NCI-H524 treated with DMSO at 0.1 percent for 48 hours (cell line): ENCODE results near the gene LIMS2.
A peak's percentile ranks its signal among the peaks of the same experiment; 100 is the strongest.

Experiments used
- DNase-seq: peaks from one replicate; lab custom pipeline; 2025; lab: John Stamatoyannopoulos, UW

LIMS2 gene, protein sequence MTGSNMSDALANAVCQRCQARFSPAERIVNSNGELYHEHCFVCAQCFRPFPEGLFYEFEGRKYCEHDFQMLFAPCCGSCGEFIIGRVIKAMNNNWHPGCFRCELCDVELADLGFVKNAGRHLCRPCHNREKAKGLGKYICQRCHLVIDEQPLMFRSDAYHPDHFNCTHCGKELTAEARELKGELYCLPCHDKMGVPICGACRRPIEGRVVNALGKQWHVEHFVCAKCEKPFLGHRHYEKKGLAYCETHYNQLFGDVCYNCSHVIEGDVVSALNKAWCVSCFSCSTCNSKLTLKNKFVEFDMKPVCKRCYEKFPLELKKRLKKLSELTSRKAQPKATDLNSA

DNA sequence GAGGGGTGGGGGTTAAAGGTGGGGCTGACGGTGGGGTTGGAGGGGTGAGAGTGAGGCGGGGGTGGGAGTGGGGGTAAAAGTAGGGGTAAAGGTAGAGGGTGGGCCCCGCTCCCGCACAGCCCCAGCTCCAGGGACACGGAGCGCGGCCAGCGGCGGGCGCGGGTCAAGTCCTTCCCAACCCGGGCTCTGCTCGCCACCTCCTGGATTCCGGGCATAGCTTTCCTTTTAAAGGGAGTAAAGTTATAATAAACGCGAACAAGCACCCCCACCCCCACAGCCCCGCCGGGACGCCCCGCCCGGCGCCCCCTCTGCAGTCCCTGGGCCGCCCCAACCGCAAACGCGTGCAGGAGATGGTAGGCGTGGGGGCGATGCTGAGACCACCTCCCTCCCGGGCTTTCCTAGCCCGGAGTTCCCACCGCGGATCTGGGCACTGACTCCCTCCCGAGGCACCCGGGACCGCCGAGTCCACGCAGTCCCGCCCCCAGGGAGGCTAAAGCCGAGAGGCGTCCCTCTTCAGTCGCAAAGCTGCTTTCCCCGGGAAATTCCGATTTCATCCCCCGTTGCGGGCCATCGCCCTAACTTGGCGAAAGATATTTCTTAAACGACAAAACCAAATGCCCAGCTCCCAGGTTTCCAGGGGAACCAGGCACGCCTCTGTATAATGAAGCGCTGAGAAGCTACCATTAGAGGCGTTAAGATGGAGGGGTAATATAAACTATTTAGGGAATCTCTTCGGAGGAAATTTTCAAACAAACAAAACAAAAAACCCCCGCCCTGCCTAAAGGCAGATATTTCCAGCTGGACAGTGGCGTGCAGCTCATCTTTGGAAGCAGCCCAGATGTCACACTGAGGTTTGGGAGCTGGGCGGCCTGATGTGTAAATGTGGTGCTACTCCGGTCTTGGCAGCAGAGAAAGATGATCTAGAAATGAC is at the start of gene LIMS2:
Gene LIMS2, minus strand, starts transcription at position 200 of the 931 bp plus-strand sequence. CDS start 506 bp downstream, outside the sequence.
- DNase-seq, result no peak

DNA sequence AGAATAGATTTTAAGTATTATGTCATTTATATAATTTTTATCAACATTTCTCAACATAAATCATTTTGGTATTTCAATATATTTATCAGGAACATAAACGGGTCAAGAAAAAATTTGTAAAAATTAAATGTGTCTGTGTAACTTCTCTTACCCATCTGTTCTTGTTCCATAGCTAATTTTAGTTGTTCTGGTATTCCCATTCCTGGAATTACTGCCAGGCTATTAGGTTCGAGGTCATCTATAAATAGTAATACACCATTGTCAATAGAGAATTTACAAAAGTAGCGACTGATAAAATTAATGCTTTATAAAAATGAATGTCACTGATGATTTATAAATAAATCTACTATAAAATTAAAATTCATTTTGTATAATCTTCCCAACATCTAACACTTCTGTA is 47.5 kb upstream of the LIMS2 start:
- no peak for DNase-seq

DNA sequence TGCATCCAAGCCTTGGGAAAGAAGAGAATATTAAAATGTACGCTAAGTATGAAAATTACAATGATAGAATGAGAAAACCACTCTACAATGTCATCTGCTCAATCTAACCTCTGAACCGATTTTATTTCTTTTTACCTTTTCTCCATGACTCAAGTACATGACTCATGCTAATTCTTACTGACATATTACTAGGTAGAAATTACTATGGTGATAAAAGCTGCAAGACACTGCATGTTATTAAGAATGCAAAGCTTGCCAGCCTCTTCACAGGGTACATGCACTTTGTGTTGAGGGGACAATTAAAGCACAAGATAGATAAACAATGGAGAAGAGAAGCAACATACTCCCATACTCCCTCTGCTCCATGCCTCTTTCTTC is 46.6 kb upstream of the LIMS2 start:
- DNase-seq, result no peak

DNA sequence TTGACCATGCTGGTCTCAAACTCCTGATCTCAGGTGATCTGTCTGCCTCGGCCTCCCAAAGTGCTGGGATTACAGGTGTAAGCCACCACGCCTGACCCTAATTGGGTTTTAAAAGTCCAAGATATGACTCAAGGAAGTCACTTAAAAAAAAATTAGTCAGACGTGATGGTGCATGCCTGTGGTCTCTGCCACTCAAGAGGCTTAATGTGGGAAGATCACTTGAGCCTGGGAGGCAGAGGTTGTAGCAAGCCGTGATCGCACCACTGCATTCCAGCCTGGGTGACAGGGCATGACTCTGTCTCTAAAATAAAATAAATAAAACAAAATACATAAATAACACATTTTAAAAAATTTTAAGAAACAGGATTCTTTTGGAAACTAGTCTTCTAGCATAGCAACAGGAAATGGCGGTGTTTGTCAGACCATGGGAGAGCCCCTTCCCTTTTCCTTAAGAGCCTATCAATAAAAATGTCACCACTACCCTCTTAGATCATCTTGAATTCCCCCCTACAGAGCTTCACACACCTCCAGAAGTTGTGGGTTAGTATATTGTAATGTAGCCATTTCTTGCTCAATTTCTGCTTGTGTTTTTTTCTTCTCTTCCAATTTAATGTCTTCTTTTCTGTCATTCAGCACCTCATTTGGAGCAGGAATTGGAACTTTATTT is 46.1 kb upstream of the LIMS2 start:
- DNase-seq, result no peak

DNA sequence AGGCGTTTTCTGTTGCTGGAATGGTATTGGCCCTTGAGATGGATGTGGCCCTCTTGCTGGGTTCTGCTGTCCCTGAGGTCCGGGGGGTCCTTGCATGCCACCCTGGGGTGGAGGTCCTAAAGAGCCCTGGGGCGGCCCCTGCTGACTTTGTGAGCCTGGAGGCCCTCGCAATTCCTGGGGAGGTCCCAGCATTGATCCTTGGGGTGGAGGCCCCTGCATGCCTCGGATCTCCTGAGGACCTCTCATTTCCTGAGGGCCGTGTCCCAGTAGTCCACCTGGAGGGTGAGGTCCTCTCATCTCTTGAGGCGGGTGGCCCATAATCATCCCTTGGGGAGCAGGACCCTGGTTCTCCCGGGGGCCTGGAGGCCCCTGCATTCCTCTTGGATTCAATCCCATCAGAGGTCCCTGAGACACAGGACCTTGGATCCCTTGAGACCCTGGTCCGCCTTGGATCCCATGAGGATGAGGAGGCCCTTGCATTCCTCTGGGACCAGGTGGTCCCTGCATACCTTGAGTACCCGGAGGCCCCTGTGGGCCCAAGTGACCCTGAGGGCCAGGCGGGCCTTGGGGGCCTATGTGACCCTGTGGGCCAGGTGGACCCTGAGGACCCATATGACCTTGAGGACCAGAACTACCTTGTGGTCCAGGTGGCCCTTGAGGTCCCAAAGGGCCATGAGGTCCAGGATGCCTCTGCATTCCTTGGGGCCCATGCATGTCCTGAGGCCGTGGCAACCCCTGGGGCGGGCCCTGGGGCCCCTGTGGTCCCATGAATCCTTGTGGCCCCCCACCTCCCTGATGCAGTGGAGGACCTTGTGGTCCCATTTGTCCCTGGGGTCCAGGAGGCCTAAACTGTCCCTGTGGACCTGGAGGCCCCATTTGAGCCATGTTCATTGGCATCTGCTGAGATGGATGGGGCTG is 44.2 kb upstream of the LIMS2 start:
- no peak for DNase-seq

DNA sequence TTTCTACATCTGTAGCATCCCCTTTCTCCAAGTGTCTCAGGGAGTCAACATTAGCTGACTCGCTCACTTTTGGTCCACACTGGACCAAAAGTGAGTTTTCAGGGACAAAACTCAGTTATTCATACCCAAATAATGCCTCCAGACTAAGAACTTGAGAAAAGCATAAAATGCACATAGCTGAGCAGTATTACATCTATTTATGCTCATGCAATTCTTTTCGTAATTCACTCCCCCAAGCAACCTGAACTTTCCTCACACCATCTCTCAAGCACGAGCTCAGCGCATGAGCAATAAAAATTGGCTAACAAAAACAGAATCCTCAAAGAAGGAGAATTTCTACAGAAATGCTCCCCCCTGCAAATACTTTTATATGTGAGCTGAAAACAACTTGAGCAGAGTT is 42.9 kb upstream of the LIMS2 start:
- no peak for DNase-seq

DNA sequence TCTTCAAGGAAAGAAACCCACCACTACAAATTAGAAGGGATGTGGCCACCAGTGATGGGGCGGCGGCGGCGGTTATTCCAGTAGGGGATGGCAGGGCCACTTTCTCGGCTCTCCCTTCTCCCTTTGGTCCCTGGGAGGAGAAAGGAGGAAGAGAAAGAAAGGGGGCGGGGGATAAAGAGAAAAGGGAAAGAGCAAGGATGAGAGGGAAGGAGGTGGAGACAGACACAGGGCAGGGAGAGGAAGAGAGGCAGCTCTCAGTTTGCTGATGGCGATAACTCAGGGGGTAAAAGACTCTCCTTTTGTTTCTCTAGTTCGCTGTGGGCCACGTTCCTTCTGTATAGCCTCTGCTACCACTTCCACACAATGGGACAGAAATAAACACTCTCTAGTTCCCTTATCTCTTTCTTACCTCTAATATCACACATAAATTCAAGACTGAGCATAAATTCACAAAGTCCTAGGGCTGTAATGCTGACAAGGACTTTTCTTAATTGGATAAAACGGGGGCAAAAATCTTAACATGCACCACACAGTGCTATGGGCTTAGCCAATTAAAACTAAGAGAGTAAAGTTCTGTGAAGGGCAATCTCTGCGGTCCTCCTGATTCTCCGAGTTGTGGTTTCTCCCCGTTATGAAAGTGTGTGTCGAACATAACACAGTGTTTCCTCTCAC is 40.6 kb upstream of the LIMS2 start:
- no peak for DNase-seq

DNA sequence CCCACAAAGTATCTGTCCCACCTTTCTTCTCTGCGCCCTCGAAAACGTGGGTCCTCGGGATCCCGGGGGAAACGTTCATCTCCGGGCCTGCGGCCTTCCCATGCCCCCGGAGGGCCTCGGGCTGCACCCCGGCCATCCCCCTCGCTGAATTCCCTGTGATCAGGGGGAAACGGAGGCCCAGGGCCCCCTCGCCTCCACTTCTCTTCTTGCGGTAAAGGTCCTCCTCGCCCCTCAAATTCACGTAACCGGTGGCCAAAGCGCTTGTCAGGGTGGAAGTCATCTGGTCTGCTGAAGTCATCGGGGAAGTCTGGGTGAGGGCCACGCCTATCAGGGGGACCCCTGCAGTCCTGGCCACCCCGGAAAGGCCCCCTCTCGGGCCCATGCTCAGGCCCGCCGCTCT is 38.2 kb upstream of the LIMS2 start:
- DNase-seq, result no peak

DNA sequence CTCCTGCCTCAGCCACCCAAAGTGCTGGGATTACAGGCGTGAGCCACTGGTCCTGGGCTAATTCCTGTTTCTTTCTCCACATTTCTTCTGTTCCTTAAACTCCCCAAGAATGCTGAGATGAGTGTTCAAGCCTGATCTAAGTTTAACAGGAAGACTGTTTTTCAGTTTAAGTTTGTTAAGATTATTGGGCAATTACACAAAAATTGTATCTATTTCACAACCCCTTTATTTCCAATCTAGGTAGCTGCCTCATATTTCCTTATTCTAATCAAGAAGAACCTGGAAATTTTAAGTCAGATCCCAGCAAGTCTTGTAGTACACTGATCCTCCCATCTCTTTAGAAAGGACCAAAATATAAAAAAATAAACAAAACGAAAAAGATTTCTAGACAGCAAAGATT is 37.7 kb upstream of the LIMS2 start:
- no peak for DNase-seq

DNA sequence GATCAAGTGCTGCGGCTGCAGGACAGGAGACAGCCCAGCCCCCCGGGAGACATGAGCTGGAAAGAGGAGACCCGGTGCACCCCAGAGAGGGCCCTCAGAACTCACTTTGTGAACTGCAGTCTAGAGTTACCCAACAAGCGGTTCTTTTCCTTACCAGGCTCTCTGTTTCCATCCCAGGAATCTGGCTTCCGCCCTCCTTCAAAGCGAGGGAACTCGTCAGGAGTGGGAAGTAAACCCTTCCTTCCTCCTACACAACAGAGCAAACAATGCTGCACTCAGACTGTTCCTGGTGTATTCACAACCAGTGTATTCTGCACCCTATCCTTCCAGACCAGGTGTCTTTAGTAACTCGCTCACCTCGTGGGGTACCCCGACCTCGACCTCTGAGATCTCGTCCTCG is 34.0 kb upstream of the LIMS2 start:
- DNase-seq, result no peak

DNA sequence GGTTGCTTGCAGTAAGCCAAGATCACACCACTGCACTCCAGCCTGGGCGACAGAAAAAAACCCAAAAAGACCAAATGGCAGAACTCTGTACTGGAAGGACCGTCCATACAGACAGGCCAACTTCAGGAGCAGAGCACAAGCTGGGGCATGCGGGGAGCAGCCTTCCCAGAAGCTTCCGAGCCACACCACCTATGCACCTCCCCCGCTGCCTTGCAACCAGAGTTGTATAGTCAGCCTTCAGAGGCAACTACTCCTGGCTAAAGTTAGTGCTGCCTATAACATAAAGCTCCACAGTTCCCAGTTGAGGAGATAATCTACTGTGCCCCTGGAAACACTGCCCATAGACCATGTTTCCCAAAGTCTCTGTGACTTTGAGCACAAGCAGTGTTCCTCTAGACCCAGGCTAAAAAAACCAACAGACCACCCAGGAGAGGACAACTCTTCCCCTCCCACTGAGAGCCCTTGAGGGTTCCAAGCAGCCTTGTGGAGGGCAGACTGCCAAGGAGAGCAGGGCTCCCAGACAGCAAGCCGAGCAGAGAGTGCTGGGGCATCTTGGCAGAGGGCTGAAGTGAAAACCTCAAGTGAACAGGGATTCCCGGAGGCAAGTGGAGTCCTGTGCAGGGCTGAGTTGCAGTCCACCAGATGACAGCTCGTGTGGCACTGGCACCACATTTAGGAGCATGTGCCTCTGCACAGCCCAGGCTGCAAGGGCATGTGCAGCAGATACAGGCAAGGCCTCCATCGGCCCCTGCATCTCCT is 32.7 kb upstream of the LIMS2 start:
- no peak for DNase-seq

DNA sequence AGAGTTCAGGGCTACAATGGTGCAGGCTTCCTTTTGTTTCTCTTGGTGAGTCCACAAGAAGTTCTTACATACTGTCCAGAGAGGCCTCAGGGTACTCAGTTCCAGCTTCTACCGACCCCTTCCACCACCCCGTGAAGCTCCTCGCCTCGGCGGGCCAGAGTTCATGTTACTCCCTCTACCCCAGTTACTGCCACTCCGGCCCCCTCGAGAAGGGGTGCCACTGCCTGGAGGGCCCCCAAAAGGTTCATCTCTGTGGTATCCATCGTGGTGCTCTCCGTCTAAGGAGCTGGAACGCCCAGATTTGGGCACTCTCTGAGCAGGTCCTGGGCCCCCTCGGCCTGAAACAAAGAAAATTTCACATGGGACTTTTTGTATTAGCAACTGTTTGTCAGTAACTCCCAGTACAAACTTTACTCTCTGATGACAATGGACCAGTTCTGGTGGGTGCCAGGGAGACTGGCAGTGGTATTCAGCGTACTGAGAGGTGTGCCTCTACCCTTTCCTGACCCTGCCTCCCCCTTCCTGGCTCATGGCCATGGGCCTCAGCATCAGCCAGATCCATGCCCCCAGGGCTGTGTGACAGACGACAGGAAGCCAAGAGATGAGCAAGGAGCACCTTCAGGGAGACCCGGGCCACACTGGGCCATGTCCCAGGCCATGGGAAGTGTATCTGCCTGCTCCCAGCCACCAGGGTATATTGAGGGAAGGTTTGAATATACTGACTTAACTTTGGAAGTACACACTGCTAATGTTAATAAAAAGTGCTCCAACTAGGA is 31.1 kb upstream of the LIMS2 start:
- no peak for DNase-seq

DNA sequence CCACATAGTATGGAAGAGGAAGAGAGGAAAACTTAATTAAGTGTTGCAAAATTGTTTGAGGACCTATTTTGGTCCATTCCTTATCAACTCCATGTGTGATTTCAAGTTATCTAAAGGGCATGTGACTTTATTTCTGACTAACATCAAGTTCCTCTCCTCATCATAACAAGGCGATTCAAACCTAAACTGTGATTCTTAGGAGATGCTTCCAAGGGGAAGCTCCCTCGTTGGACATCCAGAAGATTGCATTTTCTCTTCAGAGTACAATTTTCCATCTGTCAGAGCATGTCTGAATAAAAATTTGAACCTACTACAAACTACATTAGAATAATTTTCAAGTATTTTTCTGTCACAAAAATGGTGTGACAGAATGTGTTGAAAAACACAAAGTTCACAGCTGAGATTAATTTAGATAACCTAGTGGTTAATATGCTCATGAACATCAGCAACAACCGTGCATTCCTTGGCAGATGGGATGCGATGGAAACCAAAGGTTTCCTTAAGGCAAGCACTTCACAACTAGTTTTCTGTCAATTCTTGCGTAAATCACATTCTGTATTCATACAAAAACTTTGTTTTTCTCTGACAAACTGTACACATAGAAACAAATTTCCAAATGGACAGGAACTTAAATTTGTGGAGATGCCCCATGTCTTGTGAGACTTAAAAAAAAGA is 30.2 kb upstream of the LIMS2 start:
- DNase-seq, result no peak

DNA sequence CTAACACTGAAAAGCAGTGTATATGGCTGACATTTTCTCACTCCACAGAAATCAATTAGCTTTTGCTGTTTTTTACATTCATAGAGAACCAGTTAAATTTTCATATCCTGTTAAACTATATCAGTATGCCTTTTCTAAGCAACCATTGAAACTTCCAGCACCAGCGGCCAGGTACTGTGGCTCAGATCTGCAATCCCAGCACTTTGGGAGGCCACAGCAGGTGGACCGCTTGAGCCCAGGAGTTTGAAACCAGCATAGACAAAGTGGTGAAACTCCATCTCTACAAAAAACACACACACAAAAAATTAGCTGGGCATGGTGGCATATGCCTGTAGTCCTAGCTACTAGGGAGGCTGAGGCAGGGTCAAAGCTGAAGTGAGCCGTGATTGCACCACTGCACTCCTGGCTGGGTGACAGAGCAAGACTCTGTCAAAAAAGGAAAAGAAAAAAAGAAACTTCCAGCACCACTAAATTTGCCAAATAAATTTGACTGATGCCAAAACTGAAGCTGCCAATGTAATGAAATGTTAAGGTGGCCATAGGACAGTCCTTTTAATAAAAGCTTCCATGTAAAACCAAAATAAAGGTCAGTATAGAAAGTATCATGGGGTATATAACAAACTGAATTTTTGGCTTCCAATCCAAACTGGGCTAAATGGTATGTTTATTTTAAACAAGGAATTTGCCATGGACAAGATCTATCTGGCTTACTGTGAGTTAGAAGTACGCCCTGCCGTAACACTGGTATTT is 29.5 kb upstream of the LIMS2 start:
- DNase-seq, result no peak

DNA sequence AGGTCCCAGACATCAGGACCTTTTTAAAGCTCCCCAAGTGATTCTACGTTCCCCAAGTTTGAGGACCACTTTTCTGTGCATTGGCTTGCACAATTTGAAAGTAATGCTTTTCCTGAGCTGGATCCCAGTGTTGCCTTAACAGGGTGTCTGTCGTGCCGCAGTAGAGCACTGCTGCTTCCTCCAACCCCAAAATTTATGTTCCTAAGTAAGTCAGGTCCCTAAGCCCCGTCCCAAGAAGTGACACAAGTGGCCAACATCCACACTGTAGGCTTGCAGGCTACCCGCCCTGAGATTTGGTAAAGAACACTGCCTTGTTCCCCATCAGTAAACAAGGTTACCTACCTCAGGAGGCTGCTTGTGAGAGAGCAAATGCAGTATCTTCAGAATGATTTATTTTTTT is 28.0 kb upstream of the LIMS2 start:
- no peak for DNase-seq

DNA sequence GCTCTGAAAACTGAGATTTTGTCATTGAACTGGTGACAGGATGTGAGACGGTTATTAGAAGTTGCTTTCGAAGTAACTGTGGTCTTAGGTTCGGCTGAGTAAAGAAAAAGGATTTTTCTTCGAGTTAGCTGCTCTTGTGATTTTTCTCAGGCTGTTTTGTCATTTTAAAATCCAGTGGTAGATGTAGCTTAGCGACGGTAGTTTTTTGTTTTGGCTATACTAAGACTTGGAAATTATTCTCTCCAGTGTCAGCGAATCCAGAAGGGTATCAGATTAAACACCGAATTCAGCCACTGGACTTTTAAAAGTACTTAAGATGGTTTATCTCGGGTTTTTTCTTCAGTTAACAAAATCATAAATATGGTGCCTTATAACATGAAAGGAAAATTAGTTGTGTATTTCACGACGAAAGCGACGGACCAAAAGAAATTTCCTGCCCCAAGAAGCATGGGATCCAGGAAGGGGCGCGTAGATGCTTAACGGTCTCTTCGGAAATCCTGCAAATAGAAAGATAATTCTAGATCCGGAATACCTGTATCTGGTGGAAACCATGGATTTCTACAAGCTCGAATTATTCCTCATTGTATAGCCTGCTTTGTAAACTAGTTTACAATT is 27.2 kb upstream of the LIMS2 start:
- no peak for DNase-seq

DNA sequence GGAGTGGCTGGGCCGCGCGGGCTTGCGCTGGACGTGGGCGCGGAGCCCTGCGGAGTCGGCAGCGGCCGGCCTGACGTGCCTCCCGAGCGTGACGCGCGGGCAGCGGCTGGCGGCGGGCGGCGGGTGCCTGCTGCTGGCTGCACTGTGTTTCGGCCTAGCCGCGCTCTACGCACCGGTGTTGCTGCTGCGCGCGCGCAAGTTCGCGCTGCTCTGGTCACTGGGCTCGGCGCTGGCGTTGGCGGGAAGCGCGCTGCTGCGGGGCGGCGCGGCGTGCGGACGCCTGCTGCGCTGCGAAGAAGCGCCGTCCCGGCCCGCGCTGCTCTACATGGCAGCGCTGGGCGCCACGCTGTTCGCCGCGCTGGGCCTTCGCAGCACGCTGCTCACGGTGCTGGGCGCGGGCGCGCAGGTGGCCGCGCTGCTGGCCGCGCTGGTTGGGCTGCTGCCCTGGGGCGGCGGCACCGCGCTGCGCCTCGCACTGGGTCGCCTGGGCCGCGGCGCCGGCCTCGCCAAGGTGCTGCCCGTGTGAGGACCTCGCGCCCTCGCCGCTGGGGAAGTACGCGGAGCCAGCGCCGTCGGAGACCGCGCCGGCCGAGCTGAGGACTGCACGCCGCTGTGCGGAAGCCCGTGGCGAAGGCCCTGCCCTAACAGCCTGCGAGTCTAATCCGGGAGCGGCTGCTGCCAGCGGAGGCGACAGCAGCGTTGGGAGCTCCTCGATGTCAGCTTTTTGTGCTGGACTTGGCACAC is 26.5 kb upstream of the LIMS2 start:
- DNase-seq, result peak; percentile 5
